ENCODE data around the gene SLC25A51. TPM values are rescaled to one million over a fixed set of nuclear protein-coding genes. Genes with fewer than 3 reads are reported as not detected.

Gene SLC25A51
- total and polyA plus RNA-seq, 4 donors = 3.8 to 24.4 (median 9.1) TPM

DNA sequence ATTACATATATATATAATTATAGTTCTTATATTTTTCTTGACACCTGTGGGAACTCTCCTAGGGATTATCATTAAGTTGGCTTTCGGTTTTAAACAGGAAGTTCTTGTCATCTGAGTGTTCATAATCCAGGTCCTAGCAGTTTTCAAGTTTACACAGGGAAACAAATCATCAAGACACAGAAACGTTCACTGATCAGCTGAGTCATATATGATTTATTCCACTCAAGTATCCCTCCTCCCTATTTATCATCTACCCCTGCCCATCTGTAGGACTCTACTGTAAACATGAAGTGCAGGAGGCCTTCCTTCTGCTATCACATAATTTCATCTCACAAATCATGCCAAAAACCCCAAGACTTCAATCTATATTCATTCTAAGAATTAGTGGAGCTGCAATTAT lies 6.3 kb downstream of the SLC25A51 start:
- no peak for DNase-seq (ENCODE audit: low spot score)
- H3K36me3 ChIP-seq (ENCODE audit: control insufficient read depth in 4 of 4, insufficient read depth in 3 of 4, low read depth in 1 of 4, low read length in 3 of 4) = peaks cover 8 to 32% (median 22%) of the 10 kb centered on the region in 4 donors
- H3K27ac ChIP-seq (ENCODE audit: low read depth in 1 of 2, low read length in 2 of 2) = no peak overlapping the region
- 71% methylated on average over 2 of the region's 2 CpGs for WGBS
- H3K27me3 ChIP-seq (ENCODE audit: control insufficient read depth in 4 of 4, insufficient read depth in 4 of 4, low read length in 3 of 4) = no peaks in the 10 kb centered on the region
- no peak overlapping the region for H3K9ac ChIP-seq (ENCODE audit: low read depth in 1 of 2, low read length in 2 of 2)
- H3K9me3 ChIP-seq (ENCODE audit: control insufficient read depth in 4 of 4, low read length in 3 of 4) = no peaks in the 10 kb centered on the region
- H3K4me1 ChIP-seq (ENCODE audit: control insufficient read depth in 4 of 4, insufficient read depth in 4 of 4, low read length in 3 of 4) = peaks cover under 1 to 5% (median 2%) of the 10 kb centered on the region in 4 donors
- TF ChIP-seq, protein P1, sequence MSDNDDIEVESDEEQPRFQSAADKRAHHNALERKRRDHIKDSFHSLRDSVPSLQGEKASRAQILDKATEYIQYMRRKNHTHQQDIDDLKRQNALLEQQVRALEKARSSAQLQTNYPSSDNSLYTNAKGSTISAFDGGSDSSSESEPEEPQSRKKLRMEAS (IDR thresholded peaks at IDR 0.05) = no peak
- TF ChIP-seq GABPA (IDR thresholded peaks at IDR 0.05 in 1 of 2, conservative IDR thresholded peaks at IDR 0.05 in 1 of 2) (no peak), HNF4A (conservative IDR thresholded peaks at IDR 0.05) (no peak), FOXA2 (IDR thresholded peaks at IDR 0.05) (no peak), TAF1 (conservative IDR thresholded peaks at IDR 0.05) (no peak), RXRA (IDR thresholded peaks at IDR 0.05) (no peak), SP1 (IDR thresholded peaks at IDR 0.05) (no peak), NR2F2 (IDR thresholded peaks at IDR 0.05) (no peak), EGR1 (IDR thresholded peaks at IDR 0.05; ENCODE audit: low read depth in 2 of 2) (no peak), YY1 (IDR thresholded peaks at IDR 0.05) (no peak), JUND (IDR thresholded peaks at IDR 0.05) (no peak), RAD21 (IDR thresholded peaks at IDR 0.05) (no peak), FOXA1 (IDR thresholded peaks at IDR 0.05) (no peak), HNF4G (IDR thresholded peaks at IDR 0.05) (no peak)
- TF ChIP-seq, protein P2, sequence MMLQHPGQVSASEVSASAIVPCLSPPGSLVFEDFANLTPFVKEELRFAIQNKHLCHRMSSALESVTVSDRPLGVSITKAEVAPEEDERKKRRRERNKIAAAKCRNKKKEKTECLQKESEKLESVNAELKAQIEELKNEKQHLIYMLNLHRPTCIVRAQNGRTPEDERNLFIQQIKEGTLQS (IDR thresholded peaks at IDR 0.05) = no peak
- TF ChIP-seq, protein P3, sequence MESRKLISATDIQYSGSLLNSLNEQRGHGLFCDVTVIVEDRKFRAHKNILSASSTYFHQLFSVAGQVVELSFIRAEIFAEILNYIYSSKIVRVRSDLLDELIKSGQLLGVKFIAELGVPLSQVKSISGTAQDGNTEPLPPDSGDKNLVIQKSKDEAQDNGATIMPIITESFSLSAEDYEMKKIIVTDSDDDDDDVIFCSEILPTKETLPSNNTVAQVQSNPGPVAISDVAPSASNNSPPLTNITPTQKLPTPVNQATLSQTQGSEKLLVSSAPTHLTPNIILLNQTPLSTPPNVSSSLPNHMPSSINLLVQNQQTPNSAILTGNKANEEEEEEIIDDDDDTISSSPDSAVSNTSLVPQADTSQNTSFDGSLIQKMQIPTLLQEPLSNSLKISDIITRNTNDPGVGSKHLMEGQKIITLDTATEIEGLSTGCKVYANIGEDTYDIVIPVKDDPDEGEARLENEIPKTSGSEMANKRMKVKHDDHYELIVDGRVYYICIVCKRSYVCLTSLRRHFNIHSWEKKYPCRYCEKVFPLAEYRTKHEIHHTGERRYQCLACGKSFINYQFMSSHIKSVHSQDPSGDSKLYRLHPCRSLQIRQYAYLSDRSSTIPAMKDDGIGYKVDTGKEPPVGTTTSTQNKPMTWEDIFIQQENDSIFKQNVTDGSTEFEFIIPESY (IDR thresholded peaks at IDR 0.05) = no peak
- TF ChIP-seq, protein P4, sequence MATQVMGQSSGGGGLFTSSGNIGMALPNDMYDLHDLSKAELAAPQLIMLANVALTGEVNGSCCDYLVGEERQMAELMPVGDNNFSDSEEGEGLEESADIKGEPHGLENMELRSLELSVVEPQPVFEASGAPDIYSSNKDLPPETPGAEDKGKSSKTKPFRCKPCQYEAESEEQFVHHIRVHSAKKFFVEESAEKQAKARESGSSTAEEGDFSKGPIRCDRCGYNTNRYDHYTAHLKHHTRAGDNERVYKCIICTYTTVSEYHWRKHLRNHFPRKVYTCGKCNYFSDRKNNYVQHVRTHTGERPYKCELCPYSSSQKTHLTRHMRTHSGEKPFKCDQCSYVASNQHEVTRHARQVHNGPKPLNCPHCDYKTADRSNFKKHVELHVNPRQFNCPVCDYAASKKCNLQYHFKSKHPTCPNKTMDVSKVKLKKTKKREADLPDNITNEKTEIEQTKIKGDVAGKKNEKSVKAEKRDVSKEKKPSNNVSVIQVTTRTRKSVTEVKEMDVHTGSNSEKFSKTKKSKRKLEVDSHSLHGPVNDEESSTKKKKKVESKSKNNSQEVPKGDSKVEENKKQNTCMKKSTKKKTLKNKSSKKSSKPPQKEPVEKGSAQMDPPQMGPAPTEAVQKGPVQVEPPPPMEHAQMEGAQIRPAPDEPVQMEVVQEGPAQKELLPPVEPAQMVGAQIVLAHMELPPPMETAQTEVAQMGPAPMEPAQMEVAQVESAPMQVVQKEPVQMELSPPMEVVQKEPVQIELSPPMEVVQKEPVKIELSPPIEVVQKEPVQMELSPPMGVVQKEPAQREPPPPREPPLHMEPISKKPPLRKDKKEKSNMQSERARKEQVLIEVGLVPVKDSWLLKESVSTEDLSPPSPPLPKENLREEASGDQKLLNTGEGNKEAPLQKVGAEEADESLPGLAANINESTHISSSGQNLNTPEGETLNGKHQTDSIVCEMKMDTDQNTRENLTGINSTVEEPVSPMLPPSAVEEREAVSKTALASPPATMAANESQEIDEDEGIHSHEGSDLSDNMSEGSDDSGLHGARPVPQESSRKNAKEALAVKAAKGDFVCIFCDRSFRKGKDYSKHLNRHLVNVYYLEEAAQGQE (IDR thresholded peaks at IDR 0.05) = no peak
- no peak overlapping the region for H3K4me3 ChIP-seq (ENCODE audit: low read depth in 1 of 3, low read length in 3 of 3)

DNA sequence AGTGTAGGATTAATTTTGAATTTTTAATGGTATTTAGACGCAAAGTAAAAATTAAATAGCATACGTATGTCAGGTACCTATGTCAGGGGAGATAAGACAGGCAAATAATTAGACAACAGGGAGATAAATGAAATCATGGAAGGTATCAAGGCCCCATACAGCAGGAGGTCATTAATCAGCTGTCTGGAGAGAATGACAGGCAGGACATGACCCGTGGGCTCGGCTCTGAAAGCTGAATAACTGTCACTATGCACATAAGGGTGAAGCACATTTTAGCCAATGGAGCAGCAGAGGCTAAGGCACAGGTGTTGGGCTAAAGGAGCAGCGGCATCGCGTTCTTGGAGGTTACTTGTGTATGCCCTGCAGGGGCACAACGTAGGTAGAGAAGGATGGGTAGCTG lies 11.9 kb downstream of the SLC25A51 start:
- H3K4me1 ChIP-seq (ENCODE audit: control insufficient read depth in 4 of 4, insufficient read depth in 4 of 4, low read length in 3 of 4) = no peaks in the 10 kb centered on the region
- H3K4me3 ChIP-seq (ENCODE audit: low read depth in 1 of 3, low read length in 3 of 3) = no peak overlapping the region
- TF ChIP-seq FOXA1 (IDR thresholded peaks at IDR 0.05) (no peak), GABPA (IDR thresholded peaks at IDR 0.05 in 1 of 2, conservative IDR thresholded peaks at IDR 0.05 in 1 of 2) (no peak), EGR1 (IDR thresholded peaks at IDR 0.05; ENCODE audit: low read depth in 2 of 2) (no peak), YY1 (IDR thresholded peaks at IDR 0.05) (no peak), RAD21 (IDR thresholded peaks at IDR 0.05) (no peak), HNF4G (IDR thresholded peaks at IDR 0.05) (no peak), NR2F2 (IDR thresholded peaks at IDR 0.05) (no peak), FOXA2 (IDR thresholded peaks at IDR 0.05) (no peak), SP1 (IDR thresholded peaks at IDR 0.05) (no peak), HNF4A (conservative IDR thresholded peaks at IDR 0.05) (no peak)
- TF ChIP-seq, protein P2 (IDR thresholded peaks at IDR 0.05) = no peak
- TF ChIP-seq, protein P1 (IDR thresholded peaks at IDR 0.05) = no peak
- TF ChIP-seq, protein P4 (IDR thresholded peaks at IDR 0.05) = no peak
- TF ChIP-seq, protein P5, sequence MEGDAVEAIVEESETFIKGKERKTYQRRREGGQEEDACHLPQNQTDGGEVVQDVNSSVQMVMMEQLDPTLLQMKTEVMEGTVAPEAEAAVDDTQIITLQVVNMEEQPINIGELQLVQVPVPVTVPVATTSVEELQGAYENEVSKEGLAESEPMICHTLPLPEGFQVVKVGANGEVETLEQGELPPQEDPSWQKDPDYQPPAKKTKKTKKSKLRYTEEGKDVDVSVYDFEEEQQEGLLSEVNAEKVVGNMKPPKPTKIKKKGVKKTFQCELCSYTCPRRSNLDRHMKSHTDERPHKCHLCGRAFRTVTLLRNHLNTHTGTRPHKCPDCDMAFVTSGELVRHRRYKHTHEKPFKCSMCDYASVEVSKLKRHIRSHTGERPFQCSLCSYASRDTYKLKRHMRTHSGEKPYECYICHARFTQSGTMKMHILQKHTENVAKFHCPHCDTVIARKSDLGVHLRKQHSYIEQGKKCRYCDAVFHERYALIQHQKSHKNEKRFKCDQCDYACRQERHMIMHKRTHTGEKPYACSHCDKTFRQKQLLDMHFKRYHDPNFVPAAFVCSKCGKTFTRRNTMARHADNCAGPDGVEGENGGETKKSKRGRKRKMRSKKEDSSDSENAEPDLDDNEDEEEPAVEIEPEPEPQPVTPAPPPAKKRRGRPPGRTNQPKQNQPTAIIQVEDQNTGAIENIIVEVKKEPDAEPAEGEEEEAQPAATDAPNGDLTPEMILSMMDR (IDR thresholded peaks at IDR 0.05; ENCODE audit: low read depth, low read length, missing input control) = no peak
- H3K9ac ChIP-seq (ENCODE audit: low read depth in 1 of 2, low read length in 2 of 2) = no peak overlapping the region
- peaks cover 4 to 31% (median 19%) of the 10 kb centered on the region in 4 donors for H3K36me3 ChIP-seq (ENCODE audit: control insufficient read depth in 4 of 4, insufficient read depth in 3 of 4, low read depth in 1 of 4, low read length in 3 of 4)
- H3K9me3 ChIP-seq (ENCODE audit: control insufficient read depth in 4 of 4, low read length in 3 of 4) = no peaks in the 10 kb centered on the region
- DNase-seq (ENCODE audit: low spot score) = no peak
- 93% methylated on average over 8 of the region's 8 CpGs for WGBS
- no peaks in the 10 kb centered on the region for H3K27me3 ChIP-seq (ENCODE audit: control insufficient read depth in 4 of 4, insufficient read depth in 4 of 4, low read length in 3 of 4)
- no peak overlapping the region for H3K27ac ChIP-seq (ENCODE audit: low read depth in 1 of 2, low read length in 2 of 2)
